ENCODE results near the gene SLC35D3.

SLC35D3 gene

GRCh38 chr6:136914947-136915346 is 7.2 kb upstream of the SLC35D3 start:
- TF ChIP-seq FOXK2 (IDR thresholded peaks at IDR 0.05) (no peak), ARNT (IDR thresholded peaks at IDR 0.05) (no peak), ZNF384 (IDR thresholded peaks at IDR 0.05) (no peak), BHLHE40 (IDR thresholded peaks at IDR 0.05; ENCODE audit: borderline replicate concordance) (no peak), LEF1 (IDR thresholded peaks at IDR 0.05; ENCODE audit: borderline replicate concordance) (no peak), L3MBTL2 (conservative IDR thresholded peaks at IDR 0.05) (no peak), FOXA1 (IDR thresholded peaks at IDR 0.05) (no peak), PKNOX1 (IDR thresholded peaks at IDR 0.05) (no peak), TARDBP (IDR thresholded peaks at IDR 0.05) (no peak), SUZ12 (IDR thresholded peaks at IDR 0.05) (no peak)
- ChIA-PET POLR2A (no interaction called here), CTCF (no interaction called here)
- no peak for DNase-seq (ENCODE audit: extremely low spot score)

GRCh38 chr6:136918706-136919105 is 3.4 kb upstream of the SLC35D3 start:
- no peak for DNase-seq (ENCODE audit: extremely low spot score)
- ChIA-PET CTCF (no interaction called here), POLR2A (no interaction called here)
- no peak for TF ChIP-seq TARDBP (IDR thresholded peaks at IDR 0.05)
- TF ChIP-seq BHLHE40 (IDR thresholded peaks at IDR 0.05; ENCODE audit: borderline replicate concordance): no peak
- TF ChIP-seq NFRKB (IDR thresholded peaks at IDR 0.05): no peak
- no peak for TF ChIP-seq HDGF (IDR thresholded peaks at IDR 0.05; ENCODE audit: borderline replicate concordance)
- TF ChIP-seq CTBP1 (IDR thresholded peaks at IDR 0.05; ENCODE audit: borderline replicate concordance): no peak
- no peak for TF ChIP-seq FOXM1 (IDR thresholded peaks at IDR 0.05; ENCODE audit: borderline replicate concordance)
- TF ChIP-seq ELF4 (IDR thresholded peaks at IDR 0.05): no peak
- no peak for TF ChIP-seq ZNF384 (IDR thresholded peaks at IDR 0.05)
- no peak for TF ChIP-seq SUZ12 (IDR thresholded peaks at IDR 0.05)
- TF ChIP-seq L3MBTL2 (conservative IDR thresholded peaks at IDR 0.05): no peak
- no peak for TF ChIP-seq SP1 (IDR thresholded peaks at IDR 0.05)
- TF ChIP-seq FOXA1 (IDR thresholded peaks at IDR 0.05): no peak
- no peak for TF ChIP-seq ARNT (IDR thresholded peaks at IDR 0.05)
- TF ChIP-seq LEF1 (IDR thresholded peaks at IDR 0.05; ENCODE audit: borderline replicate concordance): no peak
- no peak for TF ChIP-seq FOXK2 (IDR thresholded peaks at IDR 0.05)
- no peak for TF ChIP-seq PKNOX1 (IDR thresholded peaks at IDR 0.05)

- ChIA-PET POLR2A (no interaction called here), CTCF (interaction anchor here (0.5 kb wide), 1 partner anchor 1386 kb away, joined by 3 read pairs; no protein-coding TSS in a partner anchor)
- TF ChIP-seq BHLHE40 (IDR thresholded peaks at IDR 0.05; ENCODE audit: borderline replicate concordance) (no peak), ZNF384 (IDR thresholded peaks at IDR 0.05) (no peak), L3MBTL2 (conservative IDR thresholded peaks at IDR 0.05) (no peak)
- DNase-seq (ENCODE audit: extremely low spot score): no peak
Measured at GRCh38 chr6:136920216-136920615, 1.9 kb upstream of the SLC35D3 start.

GRCh38 chr6:136920671-136921380 is 1.3 kb upstream of the SLC35D3 start:
- TF ChIP-seq ARNT (IDR thresholded peaks at IDR 0.05) (no peak), SP1 (IDR thresholded peaks at IDR 0.05) (no peak)
- POLR2A ChIA-PET: no interaction called here
- DNase-seq (ENCODE audit: extremely low spot score): no peak
- CTCF ChIA-PET: no interaction called here

- peak; percentile 60 for DNase-seq (ENCODE audit: extremely low spot score)
- ChIA-PET POLR2A (interaction anchor here (0.8 to 1.2 kb wide), 3 partner anchors 9 to 277 kb away, joined by 3 to 4 read pairs (median 4); no protein-coding TSS in a partner anchor), CTCF (interaction anchor here (0.5 to 0.8 kb wide), 2 partner anchors 32 to 277 kb away, joined by 3 read pairs; no protein-coding TSS in a partner anchor)
- peak; percentile 47 for TF ChIP-seq L3MBTL2 (conservative IDR thresholded peaks at IDR 0.05)
- no peak for TF ChIP-seq BHLHE40 (IDR thresholded peaks at IDR 0.05; ENCODE audit: borderline replicate concordance)
Measured at GRCh38 chr6:136921381-136921935, 643 bp upstream of the SLC35D3 start.

- TF ChIP-seq ZNF384 (IDR thresholded peaks at IDR 0.05) (no peak), L3MBTL2 (conservative IDR thresholded peaks at IDR 0.05) (no peak), FOXM1 (IDR thresholded peaks at IDR 0.05; ENCODE audit: borderline replicate concordance) (no peak), CTBP1 (IDR thresholded peaks at IDR 0.05; ENCODE audit: borderline replicate concordance) (no peak)
- no peak for DNase-seq (ENCODE audit: extremely low spot score)
- ChIA-PET CTCF (no interaction called here), POLR2A (interaction anchor here (1.2 kb wide), 1 partner anchor 20 kb away, joined by 4 read pairs; no protein-coding TSS in a partner anchor)
Measured at GRCh38 chr6:136922685-136923006, 545 bp downstream of the SLC35D3 start.

GRCh38 chr6:136923116-136923953 is 1.2 kb downstream of the SLC35D3 start:
- TF ChIP-seq SUZ12 (IDR thresholded peaks at IDR 0.05) (no peak), PKNOX1 (IDR thresholded peaks at IDR 0.05) (no peak), TARDBP (IDR thresholded peaks at IDR 0.05) (no peak), SP1 (IDR thresholded peaks at IDR 0.05) (no peak), BHLHE40 (IDR thresholded peaks at IDR 0.05; ENCODE audit: borderline replicate concordance) (no peak), ELF4 (IDR thresholded peaks at IDR 0.05) (no peak), L3MBTL2 (conservative IDR thresholded peaks at IDR 0.05) (no peak), CTBP1 (IDR thresholded peaks at IDR 0.05; ENCODE audit: borderline replicate concordance) (no peak), ZNF384 (IDR thresholded peaks at IDR 0.05) (no peak), NFRKB (IDR thresholded peaks at IDR 0.05) (no peak), FOXM1 (IDR thresholded peaks at IDR 0.05; ENCODE audit: borderline replicate concordance) (no peak), ARNT (IDR thresholded peaks at IDR 0.05) (no peak), FOXK2 (IDR thresholded peaks at IDR 0.05) (no peak), HDGF (IDR thresholded peaks at IDR 0.05; ENCODE audit: borderline replicate concordance) (no peak), FOXA1 (IDR thresholded peaks at IDR 0.05) (no peak), LEF1 (IDR thresholded peaks at IDR 0.05; ENCODE audit: borderline replicate concordance) (no peak)
- no peak for DNase-seq (ENCODE audit: extremely low spot score)
- CTCF ChIA-PET: no interaction called here
- POLR2A ChIA-PET: no interaction called here
